RPMI7951 (cell line): ENCODE data around the gene RNF150. TPM values are rescaled to one million over a fixed set of nuclear protein-coding genes. Genes with fewer than 3 reads are reported as not detected.
A peak's percentile ranks its signal among the peaks of the same experiment; 100 is the strongest.

Source experiments
- DNase-seq: peaks from one replicate; pipeline ENCODE4 v3.0.0-alpha.2; 2012; ENCODE audit warnings: low read depth
- total RNA-seq: library from RNA; depleted of rRNA; stranded (reverse); fragments of >200 nt; shearing (Covaris generic); gene quantifications from 2 replicates; pipeline ENCODE4 v1.2.3, GENCODE V29; 2014

The RNF150 gene
- total RNA-seq, 1 experiment from 2014 or later = 0.96 TPM

GRCh38 chr4:140924761-140925392 lies 208.4 kb downstream of the RNF150 start:
- DNase-seq = no peak

DNA sequence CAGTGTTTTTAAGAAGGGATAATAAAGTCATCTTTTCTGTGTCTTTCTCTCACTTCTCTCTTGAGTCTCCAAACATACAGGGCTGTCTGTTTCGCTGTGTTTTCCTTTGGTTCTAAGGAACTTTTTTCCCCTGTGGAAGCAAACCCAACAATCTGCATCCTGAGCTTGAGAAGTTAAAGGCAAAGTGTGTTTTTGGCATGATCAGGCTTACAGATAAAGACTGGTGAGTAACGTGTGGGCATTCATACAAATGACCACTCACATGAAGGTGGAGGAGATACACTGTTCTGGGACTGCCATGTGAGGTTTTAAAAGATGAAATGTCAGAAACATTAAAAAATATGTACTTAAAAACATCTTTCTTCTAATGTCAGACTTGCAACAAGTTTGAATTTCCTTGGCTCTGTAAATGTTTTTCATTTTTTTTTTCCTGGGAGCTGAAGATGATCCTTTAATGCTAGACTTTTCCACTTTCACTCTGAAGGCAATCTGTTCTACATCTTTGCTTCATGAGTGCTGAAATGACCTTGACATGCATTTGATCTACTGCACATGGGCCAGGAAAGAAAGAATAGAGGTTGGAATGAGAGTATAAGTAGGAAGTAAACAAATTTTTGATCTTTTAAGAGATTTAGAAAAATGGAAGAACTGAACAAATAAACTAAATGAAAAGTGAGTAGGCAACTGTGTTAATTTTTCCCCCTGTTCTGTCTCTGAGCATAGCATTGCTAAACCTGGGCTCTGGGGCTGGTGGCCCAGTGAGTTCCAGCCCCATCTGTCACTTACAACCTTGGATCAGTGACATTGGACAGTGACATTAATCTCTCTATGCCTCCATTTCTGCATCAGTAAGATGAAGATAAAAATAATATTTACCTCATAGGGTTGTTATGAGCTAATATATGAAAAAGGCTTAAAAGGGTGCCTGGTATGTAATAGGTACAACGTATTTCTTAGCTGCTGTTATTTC lies 226.0 kb downstream of the RNF150 start:
- no peak for DNase-seq

DNA sequence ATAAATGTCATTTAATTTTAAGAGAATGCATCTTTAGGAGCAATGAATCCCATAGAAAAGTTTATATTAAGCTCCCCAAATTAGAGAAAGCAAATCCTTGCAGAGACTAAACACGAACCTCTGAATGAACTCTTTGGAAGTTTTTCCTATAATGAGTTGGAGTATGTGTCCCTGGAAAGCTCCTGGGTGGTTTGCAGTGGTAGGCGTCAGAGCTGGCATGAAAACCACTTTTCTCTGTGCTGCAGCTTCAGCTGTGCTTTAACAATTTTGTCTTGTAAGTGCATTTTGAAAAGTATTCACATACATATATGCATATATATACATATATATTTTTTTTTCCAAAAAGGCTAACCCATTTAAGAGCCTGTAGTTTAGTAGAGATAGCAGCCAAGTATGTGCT lies 228.4 kb downstream of the RNF150 start:
- no peak for DNase-seq

GRCh38 chr4:140903522-140904475 lies 229.5 kb downstream of the RNF150 start:
- no peak for DNase-seq

DNA sequence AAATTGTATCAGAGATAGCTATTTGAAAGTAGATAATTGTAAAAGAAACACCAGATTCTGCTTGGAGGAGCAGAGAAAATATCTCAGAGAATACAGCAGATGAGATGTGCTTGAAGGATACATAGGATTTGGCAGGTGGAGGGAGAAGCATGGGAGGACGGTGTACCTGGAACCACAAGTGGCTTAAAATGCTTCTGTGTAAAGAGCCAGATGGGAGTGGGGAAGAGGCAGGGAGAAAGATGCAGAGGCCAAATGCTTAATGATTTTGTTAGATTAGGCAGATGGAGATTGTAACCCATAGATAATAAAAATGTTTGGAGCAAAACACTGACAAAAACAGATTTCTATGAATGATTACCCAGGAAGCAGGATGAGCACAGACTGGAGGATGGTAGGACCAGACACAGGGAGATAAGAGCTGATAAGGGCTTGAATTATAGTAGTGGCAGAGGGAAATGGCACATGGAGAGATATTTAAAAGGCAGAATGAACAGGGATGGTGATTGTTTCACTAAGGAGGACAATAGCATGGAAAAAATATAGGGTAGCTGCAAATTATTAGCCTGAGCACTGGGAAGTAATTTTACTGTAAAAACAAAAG lies 231.4 kb downstream of the RNF150 start:
- no peak for DNase-seq

DNA sequence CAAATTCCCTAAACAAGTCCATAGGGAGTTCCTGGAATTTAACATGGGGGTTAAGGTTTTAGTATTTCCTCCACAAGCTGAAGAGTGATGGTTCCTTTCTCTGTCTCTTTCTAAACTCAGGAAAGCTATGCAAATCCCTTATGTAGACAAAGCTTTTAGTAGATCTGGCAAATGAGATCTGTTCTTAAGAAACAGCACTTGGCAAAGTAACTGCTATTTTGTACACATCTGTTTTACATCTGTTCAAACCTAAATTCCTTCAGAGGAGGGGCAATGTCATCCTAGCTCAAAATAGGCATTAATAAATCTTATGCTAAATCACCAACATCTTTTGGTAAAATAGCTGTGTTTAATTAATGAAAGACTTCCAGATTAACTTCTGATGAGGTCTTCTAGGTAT lies 239.3 kb downstream of the RNF150 start:
- no peak for DNase-seq

DNA sequence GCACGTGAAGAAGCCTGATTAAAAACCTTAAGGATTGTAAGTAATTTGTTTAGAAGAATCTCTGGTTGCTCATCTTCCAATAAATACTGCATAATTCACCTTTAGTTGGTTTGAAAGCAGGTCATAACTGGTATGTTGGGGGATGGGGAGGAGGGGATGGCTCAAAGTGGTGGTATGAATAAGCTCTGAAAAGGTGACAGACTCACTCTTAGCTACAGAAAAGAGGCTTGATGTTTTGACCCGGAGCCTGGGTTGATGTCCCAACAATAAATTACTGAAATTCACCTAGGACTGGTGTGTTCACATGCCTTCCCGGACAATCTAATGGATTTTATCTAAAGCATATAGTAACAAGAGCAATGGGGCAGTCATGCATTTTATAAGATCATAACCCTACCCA lies 245.2 kb downstream of the RNF150 start:
- DNase-seq = no peak

DNA sequence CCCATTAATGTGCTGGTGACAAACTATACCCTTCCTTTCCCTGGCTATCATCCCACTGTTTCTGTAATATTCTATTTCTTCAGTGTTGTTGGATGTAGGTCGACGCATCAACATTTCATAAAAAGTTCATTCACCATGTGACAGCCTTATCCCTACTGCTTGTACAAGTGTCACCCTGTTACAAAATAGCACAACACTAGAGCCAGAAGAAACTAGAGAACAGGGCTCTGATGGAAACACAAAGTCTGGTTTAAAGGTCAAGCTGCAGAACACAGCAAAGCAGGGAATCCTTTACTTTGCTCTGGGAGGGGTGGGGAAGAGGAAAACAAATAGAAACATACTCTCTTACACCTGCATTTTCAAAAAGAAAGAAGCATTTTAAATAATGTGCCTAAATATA lies 245.8 kb downstream of the RNF150 start:
- DNase-seq = no peak

- DNase-seq = peak; percentile 64
Measured at GRCh38 chr4:140884431-140885058, 248.7 kb downstream of the RNF150 start.

GRCh38 chr4:140877781-140878180 lies 255.5 kb downstream of the RNF150 start:
- no peak for DNase-seq

DNA sequence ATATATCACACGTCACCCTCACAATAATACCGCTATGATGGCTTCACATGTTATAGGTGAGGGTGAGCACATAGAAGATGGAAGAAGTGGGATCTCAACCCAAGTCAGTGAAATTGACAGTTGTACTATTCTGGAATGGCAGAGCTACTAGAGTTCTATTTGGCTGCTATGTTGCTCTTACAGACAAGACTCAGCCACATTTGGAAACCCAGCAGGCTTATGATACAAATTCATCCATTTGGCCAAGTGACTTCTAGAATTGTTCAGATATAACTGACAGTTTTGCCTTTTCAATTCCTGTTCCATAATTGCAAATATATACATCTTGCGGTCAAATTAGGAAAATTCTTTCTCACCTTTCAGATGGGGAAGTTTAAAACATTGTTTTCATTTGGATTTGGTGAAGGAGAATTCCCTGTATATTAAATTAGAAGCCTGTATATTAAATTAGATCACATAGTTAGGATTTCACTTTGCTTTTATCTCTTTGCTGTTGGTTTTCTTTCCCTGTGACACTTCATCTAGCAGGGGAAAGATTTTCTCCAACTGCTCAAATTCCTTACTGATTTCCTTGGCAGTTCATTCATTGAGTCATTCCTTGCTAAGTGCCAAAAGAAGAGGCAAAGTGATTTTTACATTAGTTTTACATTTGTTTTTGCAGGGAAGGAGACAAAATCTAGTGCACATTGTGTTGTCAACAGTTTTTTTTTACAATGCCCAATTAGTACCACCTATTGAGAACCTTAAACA lies 256.5 kb downstream of the RNF150 start:
- DNase-seq = no peak

DNA sequence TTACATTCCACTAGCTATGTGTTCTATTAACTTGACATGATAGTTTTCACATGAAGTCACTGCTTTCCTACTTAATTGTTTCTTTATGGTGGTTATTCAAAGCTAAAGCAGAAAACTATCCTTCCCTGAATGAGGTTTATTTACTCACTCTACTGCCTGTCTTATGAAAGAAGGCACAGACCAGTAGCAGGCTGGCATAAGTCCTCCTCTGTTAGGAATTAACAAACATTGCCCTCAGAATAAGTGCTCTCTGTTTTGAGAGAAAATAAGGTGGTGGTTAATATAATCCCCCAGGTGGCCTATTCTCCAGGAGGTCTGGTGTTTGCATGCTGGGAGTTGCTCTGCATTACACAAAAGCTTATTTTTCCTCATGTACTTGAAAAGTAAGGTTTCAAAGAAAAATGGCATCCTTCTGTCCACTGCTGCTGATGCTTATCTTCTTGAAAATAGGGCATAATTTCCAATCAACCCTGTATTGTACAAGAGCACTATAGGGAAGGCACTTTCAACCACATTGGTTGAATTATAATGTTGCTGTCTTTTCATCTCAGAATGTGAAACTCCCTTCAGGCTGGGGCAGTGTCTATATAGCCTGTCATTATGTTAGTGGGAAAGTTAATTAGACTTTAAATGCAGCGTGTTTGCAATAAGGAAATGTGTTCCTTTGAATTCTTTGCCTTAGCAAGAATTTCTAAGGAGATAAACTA lies 257.4 kb downstream of the RNF150 start:
- no peak for DNase-seq

DNA sequence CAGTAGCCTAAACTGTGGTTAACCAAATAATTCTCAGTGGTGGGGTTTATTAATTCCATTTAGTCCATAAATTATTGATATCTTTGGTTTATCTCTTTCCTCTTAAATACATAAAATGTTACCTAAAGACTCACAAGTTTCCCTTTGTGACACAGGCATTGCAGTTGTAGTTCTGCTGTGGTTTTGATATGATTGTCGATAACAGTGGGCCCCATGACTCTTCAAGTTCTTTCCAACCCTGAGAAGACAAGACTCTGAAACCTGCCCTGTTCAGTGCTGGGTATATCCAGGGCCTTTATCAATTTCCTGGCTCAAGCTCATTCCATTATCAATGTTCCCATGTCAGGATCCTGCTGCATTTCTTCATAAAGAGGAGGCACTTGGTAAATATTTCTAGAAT lies 259.2 kb downstream of the RNF150 start:
- no peak for DNase-seq

DNA sequence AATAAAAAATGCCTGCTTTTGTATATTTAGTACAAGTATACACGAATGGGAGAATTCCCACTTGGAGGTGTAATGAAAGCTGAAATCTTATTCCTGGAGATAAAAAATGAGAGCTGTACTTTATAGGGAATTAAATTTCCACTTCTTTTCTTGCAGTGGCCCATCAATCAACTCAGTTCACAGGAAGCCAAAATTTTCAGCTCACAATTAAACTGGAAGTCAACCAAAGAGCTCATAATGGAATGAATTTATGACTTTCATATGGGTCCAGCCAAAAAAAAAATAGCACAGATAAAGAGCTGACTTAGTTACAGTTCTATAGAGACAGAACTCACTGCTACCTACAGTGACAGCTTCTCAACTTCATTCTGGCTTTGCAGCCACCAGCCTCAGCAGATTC lies 261.9 kb downstream of the RNF150 start:
- DNase-seq = no peak

- DNase-seq = no peak
Measured at GRCh38 chr4:140870427-140870826, 262.8 kb downstream of the RNF150 start.

GRCh38 chr4:140869446-140869845 lies 263.8 kb downstream of the RNF150 start:
- no peak for DNase-seq

- DNase-seq = no peak
Measured at GRCh38 chr4:140867356-140867755, 265.9 kb downstream of the RNF150 start.

- DNase-seq = no peak
Measured at GRCh38 chr4:140866492-140867005, 266.7 kb downstream of the RNF150 start.
